CD4-positive, alpha-beta T cell treated with Interleukin-15 for 4 hours (primary cell): ENCODE data around the gene RPIA.
A peak's percentile ranks its signal among the peaks of the same experiment; 100 is the strongest.
"Not testable (repeated sequence)": the region's sequence is repeated elsewhere in the genome, so short reads cannot be mapped to it uniquely, and the experiment has no call there.

Source experiments
- DNase-seq: peaks from one replicate; pipeline ENCODE4 v3.0.0-alpha.2; 2020; ENCODE audit warnings: low spot score

Gene RPIA

DNA sequence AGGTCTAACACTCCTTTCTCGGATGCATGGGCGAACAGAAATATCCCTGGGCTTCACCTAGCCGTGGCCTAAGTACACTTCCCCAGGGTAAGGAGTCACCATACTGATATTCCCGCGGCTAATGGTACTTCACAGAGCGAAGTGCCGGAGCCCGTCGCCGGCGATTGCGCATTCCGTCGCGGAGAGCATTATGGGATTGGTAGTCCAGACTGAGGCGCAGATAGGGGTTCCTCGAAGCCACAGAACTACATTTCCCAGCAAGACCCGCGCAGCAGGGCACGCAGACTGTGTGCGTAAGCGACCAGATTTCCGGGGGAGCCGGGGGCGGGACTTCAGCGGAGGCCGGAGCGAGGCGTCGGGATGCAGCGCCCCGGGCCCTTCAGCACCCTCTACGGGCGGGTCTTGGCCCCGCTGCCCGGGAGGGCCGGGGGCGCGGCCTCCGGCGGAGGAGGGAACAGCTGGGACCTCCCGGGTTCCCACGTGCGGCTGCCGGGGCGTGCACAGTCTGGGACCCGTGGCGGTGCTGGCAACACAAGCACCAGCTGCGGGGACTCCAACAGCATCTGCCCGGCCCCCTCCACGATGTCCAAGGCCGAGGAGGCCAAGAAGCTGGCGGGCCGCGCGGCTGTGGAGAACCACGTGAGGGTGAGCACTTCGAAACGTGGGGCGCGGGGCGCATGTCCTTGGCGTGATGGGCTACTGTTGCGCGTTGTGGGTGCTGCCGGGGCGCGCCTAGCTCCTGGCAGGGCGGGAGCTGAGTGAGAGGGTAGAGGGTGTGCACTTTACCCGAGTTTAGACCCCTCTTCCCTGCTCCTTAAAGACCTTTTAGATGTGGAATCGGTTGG lies at the start of gene RPIA:
TSS of gene RPIA (plus strand) at position 335 of the 845 bp plus-strand sequence. CDS start at position 361, 26 bp downstream.
- peak; percentile 99 for DNase-seq

DNA sequence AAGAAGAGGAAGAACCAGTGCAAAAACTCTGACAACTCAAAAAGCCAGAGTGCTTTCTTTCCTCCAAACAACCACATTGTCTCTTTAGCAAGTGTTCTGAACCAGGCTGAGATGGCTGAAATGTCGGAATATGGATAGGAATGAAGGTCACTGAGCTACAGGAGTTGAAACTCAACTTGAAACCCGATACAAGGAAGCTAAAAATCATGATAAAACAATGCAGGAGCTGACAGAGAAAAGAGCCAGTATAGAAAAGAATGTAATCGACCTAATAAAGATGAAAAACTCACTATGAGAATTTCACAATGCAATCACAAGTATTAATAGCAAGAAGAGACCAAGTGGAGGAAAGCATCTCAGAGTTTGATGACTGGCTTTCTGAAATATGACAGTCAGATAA lies 49.2 kb upstream of the RPIA start:
- no peak for DNase-seq

DNA sequence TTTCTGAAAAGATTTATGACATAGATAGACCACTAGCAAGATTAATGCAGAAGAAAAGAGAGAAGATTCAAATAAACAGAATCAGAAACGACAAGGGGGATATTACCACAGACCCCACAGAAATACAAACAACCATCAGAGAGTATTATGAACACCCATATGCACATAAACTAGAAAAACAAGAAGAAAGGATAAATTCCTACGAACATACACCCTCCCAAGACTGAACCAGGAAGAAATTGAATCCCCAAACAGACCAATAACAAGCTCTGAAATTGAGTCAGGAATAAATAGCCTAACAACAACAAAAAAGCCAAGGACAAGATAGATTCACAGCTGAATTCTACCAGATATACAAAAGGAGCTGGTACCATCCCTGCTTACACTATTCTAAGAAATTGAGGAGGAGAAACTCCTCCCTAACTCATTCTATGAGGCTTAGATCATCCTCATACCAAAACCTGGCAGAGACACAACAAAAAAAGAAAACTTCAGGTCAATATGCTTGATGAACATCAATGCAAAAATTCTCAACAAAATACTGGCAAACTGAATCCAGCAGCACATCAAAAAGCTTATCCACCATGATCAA lies 46.1 kb upstream of the RPIA start:
- not testable (repeated sequence) for DNase-seq

DNA sequence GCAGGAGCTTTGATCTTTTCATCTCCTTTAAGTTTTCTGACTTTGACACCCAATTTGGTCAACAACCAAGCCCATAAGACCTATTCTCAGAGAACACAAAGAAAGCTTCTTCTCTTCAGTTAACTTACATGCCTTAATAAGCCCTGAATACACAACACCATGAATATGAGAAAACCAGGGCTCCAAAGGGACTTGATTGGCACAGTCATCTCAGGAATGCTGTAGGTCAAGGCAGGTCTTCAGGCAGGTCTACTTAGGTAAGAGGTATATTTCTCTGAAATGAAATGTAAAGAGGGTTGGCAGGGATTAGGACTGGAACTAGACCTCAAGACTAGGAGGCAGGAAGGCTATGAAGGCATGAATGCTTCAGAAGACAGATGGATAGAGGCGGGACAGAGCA lies 39.8 kb upstream of the RPIA start:
- DNase-seq: no peak

DNA sequence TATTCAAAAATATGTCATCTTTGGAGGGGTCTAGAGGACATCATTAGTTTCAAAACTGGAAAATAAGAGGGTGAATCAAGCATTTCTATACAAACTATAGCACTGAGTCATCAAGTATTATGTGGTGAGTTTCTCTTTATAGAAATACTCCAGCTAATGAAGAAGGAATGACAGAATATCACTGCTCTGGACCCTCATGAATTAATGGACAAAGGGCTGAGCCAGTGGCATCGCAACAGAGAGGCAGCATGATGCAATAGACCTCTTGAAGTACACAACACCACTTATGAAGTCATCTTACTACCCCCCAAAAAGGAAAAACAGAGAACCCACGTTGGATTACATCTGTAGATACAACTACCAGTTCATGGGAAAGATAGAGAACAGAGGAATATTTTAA lies 36.8 kb upstream of the RPIA start:
- no peak for DNase-seq

DNA sequence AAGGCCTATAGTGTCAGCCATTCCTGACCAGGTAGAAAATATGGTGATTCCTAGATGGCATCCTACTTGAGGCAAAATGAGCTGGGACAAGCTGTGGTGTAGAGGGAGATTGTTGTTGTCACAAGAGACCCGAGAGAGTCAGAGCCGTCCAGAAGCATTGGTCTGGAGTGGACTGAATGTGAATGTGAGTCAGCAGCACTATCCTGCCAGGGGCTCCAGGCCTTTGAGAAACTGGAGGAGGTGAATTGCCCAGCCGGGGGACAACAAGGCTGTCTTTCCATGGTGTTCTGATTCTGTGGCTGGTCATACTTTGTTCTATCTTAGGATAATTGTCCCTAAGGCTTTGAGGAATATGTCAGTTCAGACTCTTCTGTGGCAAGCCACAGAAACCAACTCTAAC lies 34.8 kb upstream of the RPIA start:
- DNase-seq: no peak

DNA sequence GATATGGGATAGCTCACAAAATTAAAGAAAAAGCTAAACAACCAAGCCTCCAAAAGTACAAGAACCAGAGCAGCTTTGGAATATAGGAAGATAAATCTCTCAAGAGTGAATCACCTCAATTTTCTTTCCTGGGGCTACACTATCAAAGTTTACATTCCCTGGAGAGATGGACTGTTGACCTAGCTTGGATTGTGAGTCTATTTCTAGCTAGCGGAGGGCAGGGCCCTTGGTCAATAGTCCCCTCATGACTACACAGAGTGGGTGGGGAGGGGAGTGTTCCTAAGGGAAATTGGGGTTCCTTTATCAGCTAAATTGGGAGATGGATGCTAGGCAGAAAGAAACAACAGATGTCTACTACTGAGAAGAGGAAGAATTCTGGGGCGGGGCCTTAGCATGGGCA lies 34.3 kb upstream of the RPIA start:
- no peak for DNase-seq

DNA sequence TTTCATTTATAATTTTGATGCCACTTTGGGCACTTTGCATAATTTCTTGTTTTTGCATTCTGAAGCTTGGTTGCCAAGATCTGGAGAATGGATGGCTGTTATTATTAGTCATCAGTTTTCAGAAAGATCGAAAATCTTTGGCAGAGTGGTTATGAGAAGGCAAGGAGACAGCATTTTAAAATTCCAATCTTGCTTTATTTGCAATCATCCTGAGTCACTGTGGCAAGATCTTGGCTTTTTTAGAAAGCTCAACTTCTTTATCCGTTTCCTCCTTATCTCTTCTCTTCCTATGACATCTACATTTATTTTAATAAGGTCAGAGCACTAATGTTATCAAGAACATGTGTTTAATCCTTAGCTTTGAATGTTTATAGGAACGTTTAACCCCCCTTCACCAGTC lies 33.1 kb upstream of the RPIA start:
- DNase-seq: no peak

DNA sequence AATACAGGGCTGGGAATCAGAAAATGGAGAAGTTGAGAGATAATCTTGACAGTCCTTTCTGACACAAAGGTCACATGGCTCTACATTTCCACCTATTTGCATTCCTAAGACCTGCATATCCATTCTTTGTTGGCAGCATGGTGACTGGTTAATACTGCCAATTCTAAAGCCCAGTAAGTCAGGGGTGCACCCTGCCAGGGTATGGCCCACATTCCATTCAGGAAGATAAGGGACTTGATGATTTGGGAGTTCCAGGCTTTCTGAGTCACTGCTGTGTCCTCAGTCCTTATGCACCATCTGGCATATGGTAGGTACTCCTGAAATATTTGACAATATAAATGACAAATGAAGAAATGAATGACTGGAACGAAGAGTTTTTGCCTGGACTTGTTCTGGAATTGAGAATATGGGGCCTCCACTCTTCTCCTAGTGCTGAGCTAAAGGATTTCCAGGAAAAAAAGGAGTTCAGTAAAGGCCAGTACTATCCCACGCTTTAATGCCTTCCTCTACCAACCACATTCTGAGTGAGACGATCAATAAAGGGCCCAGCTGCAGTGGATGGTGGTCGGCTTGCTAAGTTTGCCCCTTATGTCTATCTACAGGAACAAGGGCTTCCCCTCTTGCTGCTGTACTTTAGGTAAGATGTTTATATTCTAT lies 32.5 kb upstream of the RPIA start:
- no peak for DNase-seq

DNA sequence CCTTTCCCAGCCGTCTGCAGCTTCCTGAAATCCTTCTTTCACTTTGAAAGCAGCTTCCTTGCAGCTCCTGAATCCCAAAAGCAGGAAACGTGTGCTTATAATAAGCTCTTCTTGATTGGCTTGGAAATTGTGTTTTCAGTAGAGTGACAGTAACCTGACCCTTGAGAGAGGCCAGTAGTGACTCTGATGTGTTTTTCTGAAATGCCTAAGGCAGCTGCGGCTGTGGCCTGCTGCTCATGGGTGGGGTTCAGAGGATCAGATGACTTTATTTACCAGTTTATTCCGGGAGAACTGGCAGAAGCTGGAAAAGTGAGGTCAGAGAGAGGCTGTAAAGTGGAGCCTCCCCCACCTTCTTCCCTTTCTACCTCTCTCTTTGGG lies 31.9 kb upstream of the RPIA start:
- no peak for DNase-seq

DNA sequence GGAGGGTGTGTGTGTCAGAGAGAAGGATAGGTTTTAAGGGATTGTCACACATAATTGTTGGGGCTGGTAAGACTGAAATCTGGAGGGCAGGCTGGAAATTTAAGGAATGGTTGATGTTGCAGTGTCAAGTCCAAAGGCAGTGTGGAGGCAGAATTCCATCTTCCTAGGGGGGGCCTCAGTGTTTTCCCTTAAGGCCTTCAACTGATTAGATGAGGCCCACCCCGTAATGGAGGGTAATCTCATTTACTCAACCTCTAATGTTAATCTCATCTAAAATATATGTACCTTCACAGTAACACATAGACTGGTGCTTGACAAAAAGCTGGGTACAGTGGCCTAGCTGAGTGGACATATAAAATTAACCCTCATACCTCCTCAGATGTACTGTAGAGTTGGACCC lies 30.9 kb upstream of the RPIA start:
- DNase-seq: no peak

DNA sequence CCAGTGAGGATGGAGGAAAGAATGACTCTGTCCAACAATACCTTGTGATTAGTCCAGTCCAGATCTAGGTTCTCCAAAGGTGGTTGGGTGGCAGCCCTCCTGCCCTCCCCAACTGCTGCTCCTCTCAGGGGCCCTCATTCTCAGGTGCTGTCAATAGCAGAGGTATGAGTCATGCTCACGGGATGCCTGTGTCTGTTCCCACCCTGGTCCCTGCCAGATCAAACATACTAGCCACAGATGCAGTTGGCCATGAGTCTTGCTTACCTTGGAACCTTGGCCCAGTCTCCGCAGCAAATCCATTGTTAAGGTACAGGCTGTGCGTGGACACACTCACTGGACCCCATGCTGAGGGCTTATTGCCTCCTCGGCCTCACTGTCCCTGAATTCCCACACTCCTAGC lies 24.9 kb upstream of the RPIA start:
- DNase-seq: no peak

DNA sequence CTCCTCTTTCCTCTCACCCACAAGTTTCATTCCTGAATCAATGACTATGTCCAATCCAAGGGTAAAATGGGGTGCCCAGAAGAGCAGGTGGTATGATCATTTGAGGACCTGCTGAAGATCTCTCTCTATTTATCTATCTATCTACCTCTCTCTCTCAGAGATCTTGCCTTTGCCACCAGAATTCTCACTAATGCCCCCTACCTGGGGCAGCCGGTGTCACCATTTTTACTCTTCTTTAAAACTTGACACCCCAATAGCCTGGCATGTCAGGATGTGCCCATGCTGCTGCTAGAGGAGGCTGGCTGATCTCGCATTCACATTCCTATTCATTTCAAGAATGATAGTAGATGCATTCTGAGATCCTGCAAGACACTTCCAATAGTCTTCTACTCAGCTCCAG lies 24.3 kb upstream of the RPIA start:
- no peak for DNase-seq

DNA sequence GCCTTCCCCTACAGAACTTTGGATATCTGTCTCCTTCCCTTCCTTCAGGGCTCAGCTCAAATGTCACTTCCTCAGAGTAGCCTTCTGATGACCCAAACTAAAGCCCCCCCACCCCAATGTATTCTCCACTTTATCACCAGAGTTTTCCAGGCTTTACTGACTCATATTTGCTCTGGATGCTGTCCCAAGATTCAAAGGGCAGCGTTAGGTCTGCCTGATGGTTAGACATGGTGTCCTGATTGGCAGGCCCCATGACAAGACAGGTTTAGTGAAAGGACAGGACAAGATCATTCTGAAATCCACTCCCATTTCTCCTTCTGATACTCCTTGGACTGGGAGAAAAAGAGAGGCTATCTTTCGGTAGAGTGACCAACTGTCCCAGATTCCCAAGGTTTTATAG lies 22.6 kb upstream of the RPIA start:
- no peak for DNase-seq

DNA sequence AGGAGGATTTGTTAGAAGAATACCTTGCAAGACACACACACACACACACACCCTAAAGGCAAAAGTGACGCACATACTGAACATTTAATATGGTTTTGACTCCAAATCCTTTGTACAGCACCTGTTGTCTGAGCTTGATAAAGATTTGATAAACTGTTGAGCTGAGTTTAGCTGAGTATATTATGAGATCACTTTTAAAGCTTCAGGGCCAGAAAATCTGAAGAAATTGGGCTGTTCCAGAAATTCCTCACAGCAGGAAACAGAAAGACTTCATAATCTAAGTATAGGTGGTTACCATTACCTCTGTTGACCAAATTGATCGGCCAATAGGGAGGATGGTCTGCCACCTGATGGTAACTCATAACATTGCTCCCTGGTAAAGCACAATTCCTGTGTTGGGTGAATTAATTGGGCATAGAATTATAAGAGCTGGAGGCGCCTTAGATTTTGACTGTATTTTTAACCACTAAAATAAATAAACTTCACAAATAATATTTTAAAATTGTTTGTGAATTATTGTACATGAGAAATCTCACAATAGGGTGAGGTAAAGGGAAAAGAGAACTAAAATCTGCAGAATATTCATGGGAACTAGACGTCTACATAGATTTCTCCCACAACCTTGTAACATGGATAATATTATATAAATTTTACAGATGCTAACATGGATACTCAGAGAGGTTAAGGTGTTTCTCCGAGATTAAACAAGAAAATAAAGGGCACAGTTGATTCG lies 21.8 kb upstream of the RPIA start:
- DNase-seq: peak; percentile 41

DNA sequence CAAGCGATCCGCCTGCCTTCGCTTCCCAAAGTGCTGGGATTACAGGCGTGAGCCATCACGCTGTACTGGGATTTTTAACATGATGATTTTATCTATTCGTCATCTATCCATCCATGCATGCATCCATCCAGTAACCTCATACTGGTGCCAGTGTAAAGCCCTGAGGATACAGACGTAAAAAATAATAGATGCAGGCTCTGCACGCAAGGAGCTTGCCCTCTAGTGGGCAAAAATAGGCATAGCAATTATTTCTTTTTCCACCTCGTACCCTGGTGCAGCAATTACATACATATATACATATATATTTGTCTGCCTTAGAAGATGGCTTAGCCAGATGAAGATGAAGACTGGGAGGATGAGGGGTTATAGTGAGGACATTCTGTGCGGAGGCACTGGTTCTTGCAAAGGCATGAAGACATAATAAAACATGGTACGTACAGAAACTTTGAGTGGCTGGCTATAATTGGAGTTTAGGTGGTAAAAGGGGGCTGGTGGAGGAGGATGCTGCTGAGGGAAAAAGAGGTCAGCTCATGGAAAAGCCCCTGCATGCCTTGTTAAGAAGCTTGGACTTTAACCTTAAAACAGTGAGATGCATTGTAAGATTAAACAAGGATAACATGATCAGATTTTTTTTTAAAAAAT lies 19.6 kb upstream of the RPIA start:
- DNase-seq: peak; percentile 53

DNA sequence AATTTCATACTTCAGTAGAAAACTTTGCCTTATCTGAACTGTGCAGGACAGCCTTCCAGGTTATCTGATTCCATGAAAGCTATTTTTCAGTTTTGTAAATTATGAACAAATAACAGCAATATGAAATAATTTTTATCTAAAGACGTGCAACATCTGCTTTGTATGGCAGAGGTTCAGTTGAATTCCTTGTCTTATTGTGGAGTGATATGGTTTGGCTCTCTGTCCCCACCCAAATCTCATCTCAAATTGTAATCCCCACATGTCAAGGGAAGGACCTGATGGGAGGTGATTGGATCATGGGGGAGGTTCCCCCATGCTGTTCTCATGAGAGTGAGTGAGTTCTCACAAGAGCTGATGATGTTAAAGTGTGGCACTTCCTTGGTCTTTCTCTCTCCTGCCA lies 18.1 kb upstream of the RPIA start:
- no peak for DNase-seq

DNA sequence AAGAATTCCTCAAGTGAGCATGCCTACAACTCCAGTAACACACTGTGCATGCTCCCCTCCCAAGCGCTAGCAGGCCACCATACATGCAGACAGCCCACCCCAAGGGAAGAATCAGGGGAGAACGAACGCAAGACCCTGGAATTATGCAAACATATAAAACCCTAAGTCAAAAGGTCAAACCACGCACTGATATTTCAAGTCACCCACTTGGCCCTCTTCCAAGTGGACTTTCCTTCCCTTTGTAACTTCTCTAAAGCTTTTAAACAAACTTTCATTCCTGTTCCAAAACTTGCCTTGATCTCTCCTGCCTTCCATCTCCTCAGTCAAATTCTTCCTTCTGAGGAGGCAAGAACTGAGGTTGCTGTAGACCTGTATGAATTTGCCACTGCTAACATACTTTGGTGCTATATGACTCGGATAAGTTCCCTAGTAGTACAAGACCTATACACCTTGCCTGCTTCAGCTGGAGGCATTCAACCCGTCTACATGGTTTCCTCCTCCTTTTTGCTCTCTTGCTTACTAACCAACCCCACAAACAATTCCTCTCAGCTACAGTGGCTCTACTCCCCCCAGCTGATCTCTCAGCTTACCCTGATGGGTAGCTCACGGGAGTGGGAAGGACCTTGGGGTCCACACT lies 11.1 kb upstream of the RPIA start:
- DNase-seq: no peak

DNA sequence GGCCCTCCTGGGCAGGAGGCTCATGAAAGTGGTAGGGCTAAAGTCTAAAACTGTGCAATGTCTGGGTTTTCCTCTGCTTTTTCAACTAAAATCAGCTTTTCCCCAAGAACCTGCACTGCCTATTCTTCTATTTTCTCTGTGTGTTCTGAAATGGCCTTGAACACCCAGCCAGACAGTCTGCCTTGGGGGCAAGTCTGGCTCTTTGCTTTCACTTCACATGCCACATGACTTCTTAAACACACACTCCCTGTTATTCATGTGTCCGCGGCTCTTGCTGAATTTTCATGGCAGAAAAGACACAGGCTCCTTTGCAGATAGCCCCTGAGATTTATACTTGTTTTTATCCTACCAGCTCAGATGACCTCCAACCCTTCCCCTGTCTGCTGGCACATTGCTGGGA lies 10.6 kb upstream of the RPIA start:
- no peak for DNase-seq

DNA sequence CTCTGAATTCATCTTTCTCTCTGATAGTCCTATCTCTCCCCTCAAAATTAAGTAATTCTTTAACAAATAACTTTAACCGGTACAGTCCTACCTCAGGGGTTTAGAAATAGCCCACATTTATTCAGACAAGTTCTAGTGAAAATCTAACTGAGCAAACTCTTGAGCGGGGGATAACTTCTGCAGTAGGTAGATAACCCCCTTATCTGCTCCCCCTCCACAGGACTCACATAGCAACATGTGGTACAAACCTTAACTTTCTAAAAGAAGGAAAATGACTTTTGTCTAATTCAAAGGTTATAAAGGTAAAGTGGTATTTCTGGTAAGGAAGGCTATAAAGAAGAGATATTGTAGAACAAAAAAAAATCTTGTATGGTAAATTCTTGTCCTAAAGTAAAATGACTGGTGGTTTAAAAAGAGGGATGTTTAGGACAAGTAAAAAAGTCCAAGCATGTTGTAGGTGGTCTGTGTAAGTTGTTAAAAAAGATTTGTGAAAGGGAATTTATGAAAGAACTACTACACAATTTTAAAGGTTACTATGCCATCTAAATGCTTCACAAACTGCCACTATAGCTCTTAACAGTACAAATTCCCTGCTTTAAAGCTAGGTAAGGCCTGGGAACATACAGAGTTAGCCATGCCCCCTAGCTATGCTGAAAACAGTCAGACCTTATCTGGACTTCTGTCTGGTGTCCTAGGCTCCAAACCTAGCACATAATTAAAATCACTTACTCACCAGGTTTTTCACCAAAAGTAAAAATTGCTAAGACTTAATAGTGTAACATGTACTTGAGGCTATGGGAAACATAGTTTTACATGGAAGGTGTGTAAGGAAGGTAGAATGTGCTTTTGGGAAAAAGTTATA lies 8.1 kb upstream of the RPIA start:
- DNase-seq: no peak

DNA sequence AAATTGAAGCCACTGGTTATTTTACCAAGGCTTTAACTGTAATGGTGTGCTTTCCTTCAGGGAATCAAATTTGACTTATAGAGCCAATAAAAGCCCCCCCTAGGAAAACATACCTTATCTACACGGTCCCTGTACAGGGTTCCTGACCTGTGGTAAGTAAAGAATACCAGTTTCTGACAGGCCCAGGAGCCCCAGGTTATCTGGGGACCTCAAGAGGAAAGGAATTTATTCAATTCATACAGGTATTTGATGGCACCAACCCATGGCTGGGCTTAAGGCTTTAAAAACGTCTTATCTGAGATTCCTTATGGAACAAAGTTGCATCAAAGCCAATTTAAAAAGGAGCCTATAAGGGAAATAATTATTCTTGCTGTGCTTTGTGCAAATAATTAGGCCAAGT lies 7.0 kb upstream of the RPIA start:
- DNase-seq: no peak
